Adipocyte (in vitro differentiated cells): ENCODE results near the gene SUSD4.

Experiments
- DNase-seq: peaks from one replicate; pipeline ENCODE4 v3.0.0-alpha.2; 2015; ENCODE audit warnings: low read depth
- H3K27me3 ChIP-seq: replicated peaks from 2 replicates; pipeline ENCODE4 v1.7.0; 2013; ENCODE audit warnings: mild to moderate bottlenecking, low read length, moderate library complexity; ENCODE audit not compliant: control insufficient read depth, insufficient read depth
- H3K36me3 ChIP-seq: 2 replicates; pipeline ENCODE4 v1.7.0; 2013; ENCODE audit warnings: low read length, mild to moderate bottlenecking, moderate library complexity; ENCODE audit not compliant: control insufficient read depth, insufficient read depth, severe bottlenecking
- H3K4me1 ChIP-seq: 2 replicates; pipeline ENCODE4 v1.7.0; 2013; ENCODE audit warnings: mild to moderate bottlenecking, low read length, moderate library complexity; ENCODE audit not compliant: control insufficient read depth, insufficient read depth
- H3K4me3 ChIP-seq: 2 replicates; pipeline ENCODE4 v1.7.0; 2013; ENCODE audit warnings: mild to moderate bottlenecking, low read length, moderate library complexity
- H3K9ac ChIP-seq: 2 replicates; pipeline ENCODE4 v1.7.0; 2013; ENCODE audit warnings: mild to moderate bottlenecking, low read length, moderate library complexity
- H3K9me3 ChIP-seq: 2 replicates; pipeline ENCODE4 v1.7.0; 2013; ENCODE audit warnings: mild to moderate bottlenecking, low read length, moderate library complexity; ENCODE audit not compliant: control insufficient read depth

Gene SUSD4

DNA sequence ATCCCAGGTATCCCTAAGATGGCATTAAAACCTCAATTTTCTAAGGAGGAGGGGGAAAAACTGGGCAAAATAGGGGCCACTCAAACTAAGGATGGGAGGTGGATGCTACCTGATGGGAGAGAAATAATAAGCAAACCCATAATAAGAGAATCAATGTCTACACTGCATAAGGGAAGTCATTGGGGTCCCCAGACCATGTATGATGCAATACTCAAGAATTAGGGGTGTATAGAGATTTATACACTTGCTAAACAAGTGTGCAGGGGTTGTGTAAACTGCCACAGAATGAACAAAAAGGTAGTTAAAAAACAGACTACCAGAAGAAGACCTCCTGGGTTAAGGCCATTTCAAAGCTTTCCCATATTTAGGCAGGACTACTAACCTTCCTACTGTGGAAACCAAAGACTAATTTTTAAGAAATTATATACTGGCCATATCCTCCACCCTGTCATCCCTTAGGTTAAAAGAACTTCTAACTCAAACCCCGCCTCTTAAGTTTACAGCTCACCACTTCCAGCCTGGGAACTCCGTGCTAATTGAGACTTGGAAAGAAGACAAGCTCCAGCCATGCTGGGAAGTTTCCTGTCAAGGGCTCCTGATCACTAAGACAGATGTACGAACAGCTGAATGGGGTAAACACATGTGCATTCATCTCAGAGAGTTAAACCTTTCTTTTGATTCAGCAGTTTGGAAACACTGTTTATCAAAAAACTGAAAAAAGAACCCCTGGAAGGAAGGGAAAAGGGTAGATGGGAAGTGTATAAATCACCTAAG lies 156.5 kb downstream of the SUSD4 start:
- H3K4me3 ChIP-seq = no peak overlapping the region
- H3K9ac ChIP-seq = no peak overlapping the region
- H3K9me3 ChIP-seq = no peaks in the 10 kb centered on the region
- no peak for DNase-seq
- no peaks in the 10 kb centered on the region for H3K36me3 ChIP-seq
- H3K27me3 ChIP-seq = peaks cover 10% of the 10 kb centered on the region
- H3K4me1 ChIP-seq = no peaks in the 10 kb centered on the region

DNA sequence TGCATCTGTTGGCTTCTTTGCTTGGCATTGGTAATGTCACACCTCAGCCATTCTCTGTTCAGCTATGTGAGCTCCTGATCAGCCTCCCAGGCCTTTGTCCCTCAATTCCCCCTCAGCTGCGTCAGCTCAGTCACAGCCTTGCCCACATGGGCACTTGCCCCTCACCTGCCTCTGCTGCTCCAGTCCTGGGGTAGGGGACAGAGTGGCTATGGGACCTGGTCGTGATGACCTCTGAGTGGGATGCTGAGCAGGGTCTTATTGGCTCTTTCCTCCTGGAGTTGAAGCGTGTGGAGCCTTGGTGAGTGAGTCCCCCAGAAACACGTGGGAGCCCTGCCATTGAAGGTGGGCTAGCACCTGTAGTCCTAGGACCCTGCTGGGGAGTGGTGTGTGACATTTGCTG lies 159.6 kb downstream of the SUSD4 start:
- no peaks in the 10 kb centered on the region for H3K4me1 ChIP-seq
- H3K9ac ChIP-seq = no peak overlapping the region
- peaks cover 22% of the 10 kb centered on the region for H3K27me3 ChIP-seq
- no peak overlapping the region for H3K4me3 ChIP-seq
- H3K9me3 ChIP-seq = no peaks in the 10 kb centered on the region
- H3K36me3 ChIP-seq = no peaks in the 10 kb centered on the region
- no peak for DNase-seq

DNA sequence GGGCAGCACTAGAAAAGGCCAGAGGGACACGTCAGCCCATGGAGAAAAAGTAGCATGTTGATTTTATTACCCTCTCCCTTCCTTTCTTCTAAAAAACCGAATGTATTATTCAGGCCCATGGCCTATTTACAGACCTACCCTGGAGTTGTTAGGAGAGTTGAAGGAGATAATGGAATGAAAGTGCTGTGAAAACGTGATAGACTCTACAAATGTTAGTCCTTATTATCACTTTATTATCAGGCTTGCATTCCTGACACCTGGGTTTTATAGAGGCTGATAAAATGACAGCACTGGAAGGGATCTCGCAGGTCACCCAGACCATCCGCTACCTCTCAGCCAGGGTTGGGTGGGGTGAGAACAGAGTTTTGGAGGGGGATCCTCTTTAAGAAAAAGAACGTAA lies 160.3 kb downstream of the SUSD4 start:
- Histone ChIP-seq H3K9ac (no peak overlapping the region), H3K27me3 (peaks cover 24% of the 10 kb centered on the region), H3K9me3 (no peaks in the 10 kb centered on the region), H3K36me3 (no peaks in the 10 kb centered on the region), H3K4me3 (no peak overlapping the region), H3K4me1 (peaks cover 3% of the 10 kb centered on the region)
- no peak for DNase-seq

DNA sequence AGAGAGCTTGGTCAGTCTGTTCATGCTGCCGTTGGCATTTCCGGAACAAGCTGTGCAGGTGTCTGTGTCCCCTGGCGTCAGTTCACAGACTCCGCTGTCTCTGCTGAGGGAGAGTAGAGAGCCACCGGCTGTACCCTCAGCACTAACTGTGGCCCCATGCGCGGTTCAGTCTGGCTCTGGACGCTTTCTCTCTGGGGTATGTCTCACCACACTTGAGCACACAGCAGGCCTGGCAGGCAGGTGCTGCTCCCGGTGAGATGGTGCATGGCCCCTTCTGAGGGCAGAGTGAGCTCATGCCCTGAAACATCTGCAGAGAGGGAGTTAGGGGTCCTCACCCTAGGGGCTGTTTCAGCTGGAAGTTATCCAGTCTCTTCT lies 161.0 kb downstream of the SUSD4 start:
- H3K9ac ChIP-seq = no peak overlapping the region
- no peak overlapping the region for H3K4me3 ChIP-seq
- peaks cover 24% of the 10 kb centered on the region for H3K27me3 ChIP-seq

DNA sequence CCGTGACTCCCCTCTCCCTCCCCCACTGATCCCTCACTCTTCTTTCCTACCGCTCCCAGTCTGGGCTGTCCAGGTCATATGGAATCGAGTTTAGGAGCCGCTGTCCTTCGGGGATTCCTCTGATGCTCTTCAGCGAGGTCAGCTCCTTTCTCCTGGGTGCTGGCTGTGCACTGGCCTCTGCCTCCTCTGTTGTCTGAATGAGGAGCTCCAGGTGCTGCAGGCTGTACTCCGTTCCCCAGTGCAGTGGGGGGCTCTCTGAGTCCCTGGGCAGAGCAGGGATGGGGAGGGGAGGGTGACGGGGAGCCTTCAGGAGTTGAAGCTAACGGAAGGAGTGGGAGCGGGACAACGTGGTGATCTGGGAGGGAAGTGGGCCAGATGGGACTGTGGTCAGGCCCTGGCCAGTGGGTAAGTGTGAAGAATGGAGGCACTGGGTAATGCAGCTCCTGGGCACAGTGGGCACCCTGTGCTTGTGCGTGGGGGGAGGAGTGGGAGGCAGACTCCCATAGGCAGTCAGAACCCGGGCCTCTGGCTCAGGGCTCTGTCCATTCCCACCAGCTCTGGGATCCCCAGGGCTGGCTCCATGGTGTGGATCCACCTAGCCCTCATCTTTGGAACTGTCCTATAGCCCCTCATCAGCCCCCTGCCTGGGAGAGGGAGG lies 161.5 kb downstream of the SUSD4 start:
- Histone ChIP-seq H3K9ac (no peak overlapping the region), H3K4me1 (peaks cover 3% of the 10 kb centered on the region), H3K9me3 (no peaks in the 10 kb centered on the region), H3K36me3 (no peaks in the 10 kb centered on the region), H3K27me3 (peaks cover 24% of the 10 kb centered on the region), H3K4me3 (no peak overlapping the region)
- no peak for DNase-seq

More for the DNA sequence above, 161.0 kb downstream of the SUSD4 start:
- no peak for DNase-seq
- Histone ChIP-seq H3K36me3 (no peaks in the 10 kb centered on the region), H3K4me1 (peaks cover 3% of the 10 kb centered on the region), H3K9me3 (no peaks in the 10 kb centered on the region)

DNA sequence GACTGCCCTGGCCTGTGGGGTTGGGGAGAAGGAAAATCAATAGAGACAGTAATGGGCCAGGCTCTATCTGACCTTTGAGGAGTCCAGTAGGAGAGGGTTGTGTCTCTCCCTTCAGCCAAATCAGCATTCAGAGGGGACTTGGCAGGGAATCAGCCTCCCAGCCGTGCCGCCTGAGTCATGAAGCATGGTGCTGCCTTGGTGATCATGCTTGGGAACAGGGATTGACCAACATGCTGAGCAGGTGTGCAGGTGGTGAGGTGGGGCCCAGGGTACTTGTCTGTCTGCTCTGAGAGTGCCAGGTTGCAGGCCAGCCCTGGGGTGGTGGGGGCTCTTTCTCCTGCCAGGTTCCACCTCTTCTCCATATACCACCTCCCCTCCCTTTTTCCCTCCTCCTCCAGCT lies 162.0 kb downstream of the SUSD4 start:
- Histone ChIP-seq H3K9ac (no peak overlapping the region), H3K9me3 (no peaks in the 10 kb centered on the region), H3K36me3 (no peaks in the 10 kb centered on the region), H3K4me3 (no peak overlapping the region), H3K4me1 (peaks cover 3% of the 10 kb centered on the region), H3K27me3 (peaks cover 24% of the 10 kb centered on the region)
- DNase-seq = no peak

DNA sequence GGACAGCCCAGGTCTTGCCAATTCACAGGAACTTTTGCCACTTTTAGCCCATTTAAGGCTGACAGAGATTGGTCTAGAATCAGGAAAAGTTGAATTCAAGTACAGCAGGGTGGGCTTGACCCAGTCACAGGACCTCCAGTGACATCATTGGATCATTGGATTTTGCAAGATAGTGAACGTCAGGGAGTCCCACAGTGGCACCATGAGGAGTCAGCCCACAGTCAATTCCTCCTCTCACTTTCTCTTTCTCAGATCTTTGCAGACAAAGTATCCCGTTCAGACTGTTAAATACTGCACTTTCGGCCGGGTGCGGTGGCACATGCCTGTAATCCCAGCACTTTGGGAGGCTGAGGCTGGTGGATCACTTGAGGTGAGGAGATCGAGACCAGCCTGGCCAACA lies 163.1 kb downstream of the SUSD4 start:
- H3K9me3 ChIP-seq = no peaks in the 10 kb centered on the region
- H3K36me3 ChIP-seq = no peaks in the 10 kb centered on the region
- H3K4me3 ChIP-seq = no peak overlapping the region
- no peak for DNase-seq
- no peak overlapping the region for H3K9ac ChIP-seq
- H3K4me1 ChIP-seq = peaks cover 3% of the 10 kb centered on the region
- peaks cover 24% of the 10 kb centered on the region for H3K27me3 ChIP-seq

DNA sequence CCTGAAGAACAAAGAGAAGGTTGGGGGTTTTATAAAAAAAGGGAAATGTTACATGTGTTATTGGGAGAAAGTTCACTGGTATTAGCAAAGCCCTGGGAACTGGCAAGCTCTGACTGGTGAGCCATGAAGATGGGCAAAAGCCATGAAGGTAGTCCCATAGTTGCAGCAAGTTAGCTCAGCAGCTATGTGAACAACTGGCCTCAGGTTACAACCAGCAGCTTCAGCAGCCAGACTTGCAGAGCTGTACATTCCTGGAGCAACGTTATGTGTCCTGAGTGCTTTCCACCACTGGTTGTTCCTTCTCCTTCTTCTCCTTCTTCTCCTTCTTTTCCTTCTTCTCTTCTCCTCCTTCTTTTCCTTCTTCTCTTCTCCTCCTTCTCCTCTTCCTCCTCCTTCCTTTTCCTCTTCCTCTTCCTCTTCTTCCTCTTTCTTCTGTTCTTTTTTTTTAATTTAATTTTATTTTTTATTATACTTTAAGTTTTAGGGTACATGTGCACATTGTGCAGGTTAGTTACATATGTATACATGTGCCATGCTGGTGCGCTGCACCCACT lies 164.8 kb downstream of the SUSD4 start:
- Histone ChIP-seq H3K9ac (no peak overlapping the region), H3K4me3 (no peak overlapping the region), H3K36me3 (no peaks in the 10 kb centered on the region), H3K9me3 (peaks cover 4% of the 10 kb centered on the region), H3K4me1 (peaks cover 3% of the 10 kb centered on the region), H3K27me3 (peaks cover 33% of the 10 kb centered on the region)
- peak; percentile 18 for DNase-seq

DNA sequence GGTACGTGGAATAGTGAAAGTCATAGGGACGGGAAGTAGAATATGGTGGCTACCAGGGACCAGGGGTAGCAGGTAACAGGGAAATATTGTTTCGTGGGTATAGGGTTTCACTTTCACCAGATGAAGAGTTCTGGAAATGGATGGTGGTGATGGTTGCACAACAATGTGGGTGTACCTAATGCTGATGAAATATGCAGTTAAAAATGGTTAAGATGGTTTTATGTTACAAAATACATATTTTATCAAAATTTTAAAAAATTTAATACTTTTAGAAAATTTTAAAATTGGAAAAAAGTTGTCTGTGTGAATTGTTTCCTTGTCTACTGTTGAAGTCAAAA lies 165.4 kb downstream of the SUSD4 start:
- peak; percentile 10 for DNase-seq
- H3K9ac ChIP-seq = no peak overlapping the region
- peaks cover 4% of the 10 kb centered on the region for H3K9me3 ChIP-seq
- H3K36me3 ChIP-seq = no peaks in the 10 kb centered on the region
- H3K4me3 ChIP-seq = no peak overlapping the region
- H3K27me3 ChIP-seq = peaks cover 37% of the 10 kb centered on the region
- H3K4me1 ChIP-seq = peaks cover 3% of the 10 kb centered on the region

DNA sequence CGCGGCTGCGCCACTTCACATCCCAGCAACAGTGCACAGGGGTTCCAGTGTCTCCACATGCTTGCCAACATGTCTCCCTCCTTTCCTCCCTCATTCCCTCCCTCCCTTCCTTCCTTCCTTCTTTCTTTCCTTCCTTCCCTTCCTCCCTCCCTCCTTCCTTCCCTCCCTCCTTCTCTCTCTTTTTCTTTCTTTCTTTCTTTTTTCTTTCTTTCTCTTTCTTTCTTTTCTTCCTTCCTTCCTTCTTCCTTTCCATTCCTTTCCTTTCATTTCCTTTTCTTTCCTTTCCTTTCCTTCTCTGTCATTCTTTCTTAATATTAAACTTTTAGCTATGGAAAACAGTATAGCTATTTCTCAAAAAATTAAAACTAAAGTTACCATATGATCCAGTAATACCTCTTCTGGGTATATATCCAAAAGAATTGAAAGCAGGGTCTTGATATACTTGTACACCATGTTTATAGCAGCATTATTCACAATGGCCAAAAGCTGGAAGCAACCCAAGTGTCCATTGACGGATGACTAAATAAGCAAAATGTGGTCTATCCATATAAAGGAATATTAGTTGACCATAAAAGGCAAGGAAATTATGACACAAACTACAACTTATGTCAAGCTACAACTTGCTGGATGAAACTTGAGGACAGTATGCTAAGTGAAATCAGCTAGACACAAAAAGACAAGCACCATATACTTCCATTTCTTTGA lies 165.9 kb downstream of the SUSD4 start:
- Histone ChIP-seq H3K9me3 (peaks cover 4% of the 10 kb centered on the region), H3K36me3 (no peaks in the 10 kb centered on the region), H3K4me3 (no peak overlapping the region), H3K9ac (no peak overlapping the region), H3K27me3 (peaks cover 34% of the 10 kb centered on the region), H3K4me1 (peaks cover 3% of the 10 kb centered on the region)
- no peak for DNase-seq
